GM18951 (cell line): ENCODE data around the gene ALG3.
A peak's percentile ranks its signal among the peaks of the same experiment; 100 is the strongest.

Source experiments
- POLR2A ChIP-seq: IDR thresholded peaks from 4 replicates; pipeline ENCODE4 v1.6.1; 2011; ENCODE audit warnings: mild to moderate bottlenecking; ENCODE audit not compliant: insufficient read length, insufficient read depth; ENCODE audit errors: extremely low read depth
- in situ Hi-C: fragments of 300-500 bp; cut with MboI; formaldehyde crosslinking; loops from one replicate; pipeline ENCODE4 v1.12.0; 2022; ENCODE audit warnings: low sequenced_read_pairs, mixed read lengths, inconsistent platforms; ENCODE audit not compliant: unreplicated experiment

Gene ALG3

GRCh38 chr3:184248454-184249411 lies at the start of gene ALG3:
Gene ALG3 (minus strand): TSS chr3:184248962. CDS start chr3:184248940, 22 bp downstream.
- peak; percentile 94 for TF ChIP-seq POLR2A

DNA sequence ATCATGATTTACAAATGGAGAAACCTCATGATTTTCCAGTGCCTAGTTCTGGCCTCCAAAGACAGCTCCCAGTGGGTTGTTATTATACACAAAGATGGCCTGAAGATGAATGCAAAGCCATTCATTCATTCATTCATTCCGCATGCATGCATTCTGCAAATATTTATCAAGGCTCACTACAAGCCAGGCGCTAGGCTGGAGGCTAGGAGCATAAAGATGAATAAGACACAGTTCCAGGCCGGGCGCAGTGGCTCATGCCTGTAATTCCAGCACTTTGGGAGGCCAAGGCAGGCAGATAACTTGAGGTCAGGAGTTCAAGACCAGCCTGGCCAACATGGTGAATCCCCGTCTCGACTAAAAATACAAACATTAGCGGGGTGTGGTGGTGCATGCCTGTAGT lies 47.9 kb upstream of the ALG3 start:
- no peak for TF ChIP-seq POLR2A
- in situ Hi-C loops = no loop called here

More at GRCh38 chr3:184248454-184249411, at the start of gene ALG3:
- in situ Hi-C loops = no loop called here

DNA sequence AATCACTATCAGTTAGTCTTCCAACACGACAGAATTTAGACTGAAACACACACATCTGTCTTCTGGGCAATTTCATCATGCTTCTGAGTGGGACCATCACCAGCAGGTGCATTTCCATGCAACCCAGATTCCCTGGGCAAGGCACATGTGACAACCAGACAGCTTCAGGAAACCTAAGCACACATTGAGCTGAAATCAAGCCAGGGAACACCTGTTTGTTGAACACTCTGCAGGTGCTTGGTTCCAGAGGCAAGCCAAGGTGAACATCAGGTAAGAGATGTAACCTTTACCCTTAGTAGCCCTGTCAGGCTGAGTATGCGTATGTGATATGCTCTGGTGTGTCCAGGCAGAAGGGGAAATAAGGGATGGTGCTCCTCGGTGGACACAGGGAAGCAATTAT lies 47.0 kb upstream of the ALG3 start:
- in situ Hi-C loops = no loop called here
- TF ChIP-seq POLR2A = no peak

DNA sequence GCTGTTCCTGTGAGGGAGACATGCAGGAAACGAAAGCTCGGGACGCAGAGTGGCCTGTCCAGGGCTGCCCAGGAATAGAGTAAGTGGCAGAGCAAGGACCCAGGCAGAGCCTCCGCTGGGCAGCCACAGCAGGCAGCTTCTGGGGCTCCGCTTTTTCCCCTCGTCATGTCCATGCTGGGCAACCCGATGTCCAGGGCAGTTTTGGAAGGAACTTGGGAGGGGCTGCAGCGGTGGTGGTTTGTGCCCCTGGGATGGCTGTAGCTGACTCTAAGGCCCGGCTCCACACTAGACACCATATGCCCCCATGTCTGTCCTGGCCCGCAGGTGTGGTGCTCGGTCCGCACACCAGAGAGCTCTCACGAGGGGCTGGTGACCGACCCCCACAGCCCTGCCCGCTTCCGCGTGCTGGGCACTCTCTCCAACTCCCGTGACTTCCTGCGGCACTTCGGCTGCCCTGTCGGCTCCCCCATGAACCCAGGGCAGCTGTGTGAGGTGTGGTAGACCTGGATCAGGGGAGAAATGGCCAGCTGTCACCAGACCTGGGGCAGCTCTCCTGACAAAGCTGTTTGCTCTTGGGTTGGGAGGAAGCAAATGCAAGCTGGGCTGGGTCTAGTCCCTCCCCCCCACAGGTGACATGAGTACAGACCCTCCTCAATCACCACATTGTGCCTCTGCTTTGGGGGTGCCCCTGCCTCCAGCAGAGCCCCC lies 43.1 kb upstream of the ALG3 start:
- in situ Hi-C loops = no loop called here
- TF ChIP-seq POLR2A = no peak

GRCh38 chr3:184291044-184291737 lies 42.4 kb upstream of the ALG3 start:
- in situ Hi-C loops = no loop called here
- no peak for TF ChIP-seq POLR2A

DNA sequence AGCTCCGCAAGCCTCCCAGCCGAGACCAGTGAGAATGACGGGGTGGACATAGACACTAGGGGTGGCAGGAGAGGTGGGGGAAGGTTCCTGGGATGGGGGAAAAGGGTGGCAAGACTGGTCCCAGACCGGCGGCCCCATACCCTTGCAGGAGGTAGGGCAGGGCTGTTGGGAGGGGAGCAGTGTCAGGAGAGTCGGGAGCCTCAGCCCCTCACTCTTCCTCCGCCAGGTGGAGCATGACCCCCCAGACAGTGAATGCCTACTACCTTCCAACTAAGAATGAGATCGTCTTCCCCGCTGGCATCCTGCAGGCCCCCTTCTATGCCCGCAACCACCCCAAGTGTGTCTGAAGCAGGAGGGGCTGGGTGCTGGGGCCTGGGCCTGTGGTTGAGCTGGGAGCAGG lies 41.6 kb upstream of the ALG3 start:
- TF ChIP-seq POLR2A = no peak
- in situ Hi-C loops = no loop called here

GRCh38 chr3:184289426-184289938 lies 40.7 kb upstream of the ALG3 start:
- in situ Hi-C loops = loop anchor here (10.0 kb wide), 1 partner anchor 395 kb away; no protein-coding TSS in a partner anchor
- TF ChIP-seq POLR2A = no peak

DNA sequence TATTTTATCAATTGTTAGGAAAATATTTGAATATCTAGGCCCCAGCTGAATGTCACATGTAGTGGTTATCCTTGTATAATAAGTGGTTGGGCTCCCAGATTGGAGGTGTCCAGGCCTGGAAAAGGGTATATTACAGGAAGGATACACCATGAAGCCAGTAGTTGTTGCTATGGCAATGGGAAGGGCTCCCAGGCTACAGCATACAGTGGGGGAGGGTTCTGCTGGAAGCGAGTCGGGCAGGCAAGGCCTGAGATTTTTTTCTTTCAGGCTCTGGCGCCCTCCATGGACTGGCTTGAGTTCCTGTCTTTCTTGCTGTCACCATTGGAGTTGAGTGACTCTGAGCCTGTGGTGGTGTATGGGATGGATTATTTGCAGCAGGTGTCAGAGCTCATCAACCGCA lies 35.9 kb upstream of the ALG3 start:
- in situ Hi-C loops = loop anchor here (10.0 kb wide), 1 partner anchor 390 kb away; no protein-coding TSS in a partner anchor
- no peak for TF ChIP-seq POLR2A

GRCh38 chr3:184283681-184284080 lies 34.9 kb upstream of the ALG3 start:
- no peak for TF ChIP-seq POLR2A
- in situ Hi-C loops = loop anchor here (10.0 kb wide), 1 partner anchor 389 kb away; no protein-coding TSS in a partner anchor

GRCh38 chr3:184282941-184283340 lies 34.2 kb upstream of the ALG3 start:
- no peak for TF ChIP-seq POLR2A
- in situ Hi-C loops = loop anchor here (10.0 kb wide), 1 partner anchor 388 kb away; no protein-coding TSS in a partner anchor

- in situ Hi-C loops = no loop called here
These were observed 28.6 kb upstream of the ALG3 start for GRCh38 chr3:184277366-184277765.

DNA sequence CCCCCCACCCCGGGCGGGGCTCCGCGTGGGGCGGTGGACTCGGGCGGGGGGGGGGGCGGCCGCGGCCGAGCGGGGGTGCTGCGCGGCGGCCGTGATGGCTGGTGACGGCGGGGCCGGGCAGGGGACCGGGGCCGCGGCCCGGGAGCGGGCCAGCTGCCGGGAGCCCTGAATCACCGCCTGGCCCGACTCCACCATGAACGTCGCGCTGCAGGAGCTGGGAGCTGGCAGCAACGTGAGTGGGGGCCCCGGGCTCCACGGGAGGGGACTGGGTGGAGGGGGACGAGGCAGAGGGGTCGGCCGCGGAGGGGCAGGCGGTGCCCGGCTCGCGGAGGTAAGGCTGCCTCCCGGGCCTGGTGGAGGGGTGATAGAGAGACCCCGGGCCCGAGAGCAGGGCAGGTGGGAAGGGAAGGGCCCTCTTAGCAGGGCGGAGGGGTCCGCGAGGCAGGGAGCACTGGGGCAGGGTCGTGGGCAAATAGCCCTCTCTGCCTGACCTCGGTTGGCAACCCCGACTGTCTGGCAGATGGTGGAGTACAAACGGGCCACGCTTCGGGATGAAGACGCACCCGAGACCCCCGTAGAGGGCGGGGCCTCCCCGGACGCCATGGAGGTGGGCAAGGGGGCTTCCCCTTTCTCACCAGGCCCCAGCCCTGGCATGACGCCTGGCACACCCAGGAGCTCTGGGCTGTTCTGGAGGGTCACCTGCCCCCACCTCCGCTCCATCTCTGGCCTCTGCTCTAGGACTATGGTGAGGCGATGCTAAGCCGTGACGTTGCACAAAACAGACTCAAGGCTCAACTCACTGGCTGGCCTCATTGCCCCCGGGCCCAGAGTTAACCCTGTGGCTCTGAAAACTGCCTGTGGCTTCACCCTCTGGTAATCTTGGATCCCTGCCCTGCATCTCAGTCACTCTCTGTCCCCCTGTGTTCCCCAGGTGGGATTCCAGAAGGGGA lies 27.5 kb upstream of the ALG3 start, which contains the start of gene ECE2:
Gene ECE2, plus strand, starts transcription at position 62 of the 950 bp plus-strand sequence. Its CDS starts 132 bp downstream, at position 194.
- in situ Hi-C loops = no loop called here

More at GRCh38 chr3:184277366-184277765, 28.6 kb upstream of the ALG3 start:
- no peak for TF ChIP-seq POLR2A

DNA sequence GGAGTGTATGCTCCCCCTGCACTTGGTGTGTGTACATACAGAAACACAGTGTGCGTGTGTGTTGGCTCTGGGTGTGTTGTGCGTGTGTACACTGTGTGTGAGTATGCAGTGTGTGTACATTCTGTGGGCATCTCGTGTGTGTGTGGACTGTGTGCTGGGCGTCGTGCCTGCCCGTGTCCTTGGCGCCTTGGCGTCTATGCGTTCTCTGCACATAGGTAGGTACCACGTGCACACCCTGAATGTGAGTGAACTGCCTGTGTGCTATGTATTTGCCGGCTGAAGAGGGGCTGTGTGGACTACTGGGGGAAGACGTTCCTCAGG lies 26.6 kb upstream of the ALG3 start:
- in situ Hi-C loops = no loop called here
- TF ChIP-seq POLR2A = no peak

More for the DNA sequence above, 27.5 kb upstream of the ALG3 start, which contains the start of gene ECE2:
- TF ChIP-seq POLR2A = no peak
